GM12874 (cell line): Measurements from ENCODE around the gene NOS3.

Experiments
- TF ChIP-seq, protein P1 (sequence below): IDR thresholded peaks from 2 replicates; pipeline ENCODE4 v1.5.1; 2011; ENCODE audit warnings: low read depth, mild to moderate bottlenecking, control low read depth, low read length, moderate library complexity; ENCODE audit not compliant: insufficient read depth

Gene NOS3

DNA sequence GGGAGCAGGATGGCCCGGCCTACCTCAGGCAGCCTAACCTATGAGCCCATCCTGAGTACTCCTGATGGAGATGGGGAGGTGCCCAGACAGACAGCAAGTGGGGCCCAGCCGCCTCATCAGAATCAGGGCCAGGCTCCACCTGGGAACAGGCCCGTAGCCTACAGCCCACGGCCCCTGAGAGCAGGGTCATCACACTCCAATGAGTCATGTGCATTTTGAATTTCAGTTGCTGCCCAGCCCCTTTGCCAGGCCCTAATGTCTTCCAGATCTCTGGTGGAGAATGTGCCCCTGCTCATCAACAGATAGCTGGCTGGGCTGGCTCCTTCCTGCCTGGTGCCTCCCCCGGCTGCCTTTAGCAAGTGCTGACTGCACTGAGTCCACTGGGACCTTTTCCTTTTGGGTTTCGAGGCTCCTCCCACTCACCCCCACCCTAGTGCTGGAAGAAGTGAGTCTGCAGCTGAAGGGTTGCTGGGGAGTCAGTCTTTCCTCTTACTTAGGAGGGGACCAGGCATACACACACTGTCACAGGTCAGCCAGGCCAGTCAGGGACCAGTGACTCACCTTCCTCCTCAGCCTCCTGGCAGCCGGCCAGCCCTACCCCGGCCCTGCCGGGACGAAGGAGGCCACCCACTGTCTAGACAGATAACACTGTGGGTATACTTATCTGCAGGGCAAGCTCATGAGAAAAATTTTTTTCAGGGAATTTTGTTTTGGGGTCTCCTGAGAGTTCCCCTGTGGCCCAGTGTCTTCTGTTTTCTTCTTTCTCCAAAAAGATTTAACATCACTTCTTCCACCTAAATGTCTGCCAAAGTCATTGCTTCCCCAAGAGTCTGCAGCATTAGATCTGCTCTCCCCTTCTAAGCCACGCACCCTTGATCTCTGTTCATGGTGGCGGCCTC is 48.4 kb downstream of the NOS3 start:
- TF ChIP-seq, protein P1, sequence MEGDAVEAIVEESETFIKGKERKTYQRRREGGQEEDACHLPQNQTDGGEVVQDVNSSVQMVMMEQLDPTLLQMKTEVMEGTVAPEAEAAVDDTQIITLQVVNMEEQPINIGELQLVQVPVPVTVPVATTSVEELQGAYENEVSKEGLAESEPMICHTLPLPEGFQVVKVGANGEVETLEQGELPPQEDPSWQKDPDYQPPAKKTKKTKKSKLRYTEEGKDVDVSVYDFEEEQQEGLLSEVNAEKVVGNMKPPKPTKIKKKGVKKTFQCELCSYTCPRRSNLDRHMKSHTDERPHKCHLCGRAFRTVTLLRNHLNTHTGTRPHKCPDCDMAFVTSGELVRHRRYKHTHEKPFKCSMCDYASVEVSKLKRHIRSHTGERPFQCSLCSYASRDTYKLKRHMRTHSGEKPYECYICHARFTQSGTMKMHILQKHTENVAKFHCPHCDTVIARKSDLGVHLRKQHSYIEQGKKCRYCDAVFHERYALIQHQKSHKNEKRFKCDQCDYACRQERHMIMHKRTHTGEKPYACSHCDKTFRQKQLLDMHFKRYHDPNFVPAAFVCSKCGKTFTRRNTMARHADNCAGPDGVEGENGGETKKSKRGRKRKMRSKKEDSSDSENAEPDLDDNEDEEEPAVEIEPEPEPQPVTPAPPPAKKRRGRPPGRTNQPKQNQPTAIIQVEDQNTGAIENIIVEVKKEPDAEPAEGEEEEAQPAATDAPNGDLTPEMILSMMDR, result no peak

DNA sequence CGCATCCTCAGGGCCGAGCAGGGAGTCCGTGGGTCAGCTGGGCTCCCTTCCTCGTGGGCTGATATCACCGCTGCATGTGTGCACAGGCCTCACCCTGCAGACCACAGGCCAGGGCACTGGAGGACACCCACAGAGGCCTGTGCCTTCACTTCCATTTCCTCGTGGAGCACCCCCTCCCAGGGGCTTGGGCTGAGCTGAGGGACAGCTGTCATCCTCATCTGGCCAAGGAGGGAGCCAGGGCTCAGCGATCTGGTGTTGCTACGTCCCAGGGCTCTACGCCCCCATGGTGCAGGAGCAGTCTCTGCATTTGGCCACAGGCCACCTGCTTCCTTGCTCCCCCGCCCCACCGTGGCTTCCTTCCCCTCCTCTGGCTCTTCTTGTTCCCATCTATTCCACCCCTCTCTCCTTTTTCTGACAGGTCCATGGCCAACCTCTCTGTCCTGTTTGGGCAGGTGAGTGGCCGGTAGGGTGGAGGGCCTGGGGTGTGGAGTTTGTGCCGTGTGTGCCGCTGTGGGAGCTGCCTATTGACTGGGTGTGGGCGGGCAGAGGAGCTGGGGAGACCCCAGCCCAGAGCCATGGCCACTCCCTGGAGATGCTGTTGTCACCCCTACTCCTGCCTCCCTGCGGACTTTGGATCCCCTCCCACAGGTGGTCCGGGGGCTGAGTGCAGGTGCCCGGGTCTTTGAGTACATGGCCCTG is 49.2 kb downstream of the NOS3 start:
- TF ChIP-seq, protein P1, result no peak

DNA sequence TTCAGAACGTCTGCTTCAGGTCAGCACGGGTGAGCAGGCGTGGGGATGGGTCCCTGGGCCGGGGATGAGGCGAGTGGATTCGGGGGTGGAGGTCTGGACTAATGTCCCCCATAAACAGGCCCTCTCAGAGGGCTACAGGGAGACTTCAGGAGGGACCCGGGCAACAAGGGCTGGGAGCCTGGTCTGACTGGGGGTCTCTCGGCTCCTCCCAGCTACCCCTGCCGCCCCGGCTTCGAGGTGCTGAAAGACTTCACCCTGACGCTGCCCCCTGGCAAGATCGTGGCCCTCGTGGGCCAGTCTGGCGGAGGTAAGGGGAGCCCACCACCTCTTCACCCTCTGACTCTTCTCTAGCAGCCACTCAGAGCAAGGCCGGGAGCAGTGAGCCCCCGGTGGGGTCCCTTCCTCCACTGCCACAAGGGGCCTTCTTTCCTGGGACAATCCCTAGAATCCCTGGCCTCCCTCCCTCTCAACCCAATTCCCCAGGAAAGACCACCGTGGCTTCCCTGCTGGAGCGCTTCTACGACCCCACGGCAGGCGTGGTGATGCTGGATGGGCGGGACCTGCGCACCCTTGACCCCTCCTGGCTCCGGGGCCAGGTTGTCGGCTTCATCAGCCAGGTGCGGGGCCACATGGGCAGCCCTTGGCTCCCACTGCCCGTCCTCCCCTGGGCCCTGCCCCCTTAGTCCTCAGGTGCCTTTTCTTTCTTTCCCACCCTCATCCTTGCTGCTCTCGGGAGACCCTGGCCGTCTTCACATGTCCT is 50.0 kb downstream of the NOS3 start:
- TF ChIP-seq, protein P1, result no peak

DNA sequence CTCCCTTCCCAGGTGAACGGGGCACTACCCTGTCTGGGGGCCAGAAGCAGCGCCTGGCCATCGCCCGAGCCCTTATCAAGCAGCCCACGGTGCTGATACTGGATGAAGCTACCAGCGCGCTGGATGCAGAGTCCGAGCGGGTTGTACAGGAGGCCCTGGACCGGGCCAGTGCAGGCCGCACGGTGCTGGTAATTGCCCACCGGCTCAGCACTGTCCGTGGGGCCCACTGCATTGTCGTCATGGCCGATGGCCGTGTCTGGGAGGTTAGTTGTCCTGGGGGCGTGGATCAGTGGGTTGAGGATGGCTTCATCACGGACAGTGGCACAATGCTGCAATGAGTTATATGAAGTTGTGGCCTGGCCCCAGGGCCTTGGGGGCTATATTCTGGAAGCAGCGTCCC is 53.1 kb downstream of the NOS3 start:
- TF ChIP-seq, protein P1, result no peak

DNA sequence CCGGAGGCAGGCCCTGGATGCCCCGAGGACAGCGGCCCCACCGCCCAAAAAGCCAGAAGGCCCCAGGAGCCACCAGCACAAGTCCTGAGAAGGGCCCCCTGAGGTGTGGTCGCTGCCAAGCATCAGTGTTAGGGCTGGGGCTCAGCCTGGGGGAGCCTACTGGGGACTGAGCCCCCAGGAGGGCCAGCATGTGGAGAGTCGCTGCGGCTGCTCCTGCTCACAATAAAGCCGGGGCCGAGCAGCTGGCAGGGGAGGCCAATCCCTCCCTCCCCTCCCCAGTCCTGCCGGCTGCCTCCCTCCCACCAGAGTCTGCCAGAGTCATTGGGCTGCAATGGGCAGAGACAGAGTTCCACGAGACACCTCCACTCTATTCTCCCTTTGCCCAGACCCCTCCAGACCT is 54.4 kb downstream of the NOS3 start:
- TF ChIP-seq, protein P1, result no peak

DNA sequence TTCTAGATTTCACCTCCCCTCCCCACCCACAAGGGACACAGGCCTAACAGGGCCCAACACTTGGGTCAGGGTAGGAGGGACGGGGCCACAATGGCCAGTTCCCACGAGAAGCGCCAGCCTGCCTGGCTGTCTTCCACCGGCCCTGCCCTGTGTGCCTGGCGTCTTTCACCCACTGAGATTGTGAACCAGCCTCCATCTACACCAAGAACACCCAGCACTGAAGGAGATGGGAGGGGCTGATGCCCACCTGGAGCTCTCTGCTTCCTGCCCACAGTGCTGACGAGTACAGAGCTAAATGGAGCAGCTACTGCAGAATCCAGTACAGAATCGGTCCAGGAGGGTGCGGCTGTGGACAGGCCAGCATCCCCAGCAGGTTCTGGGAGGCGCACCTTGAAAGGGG is 55.1 kb downstream of the NOS3 start:
- TF ChIP-seq, protein P1, result no peak
